HPDE6-E6E7 (cell line): ENCODE measurements around the gene TPRN.
"Not testable (repeated sequence)": the region's sequence is repeated elsewhere in the genome, so short reads cannot be mapped to it uniquely, and the experiment has no call there.

Experiments
- DNase-seq: peaks from one replicate; pipeline ENCODE4 v3.0.0; 2011; ENCODE audit warnings: missing footprints; ENCODE audit errors: extremely low spot score

The TPRN gene, protein sequence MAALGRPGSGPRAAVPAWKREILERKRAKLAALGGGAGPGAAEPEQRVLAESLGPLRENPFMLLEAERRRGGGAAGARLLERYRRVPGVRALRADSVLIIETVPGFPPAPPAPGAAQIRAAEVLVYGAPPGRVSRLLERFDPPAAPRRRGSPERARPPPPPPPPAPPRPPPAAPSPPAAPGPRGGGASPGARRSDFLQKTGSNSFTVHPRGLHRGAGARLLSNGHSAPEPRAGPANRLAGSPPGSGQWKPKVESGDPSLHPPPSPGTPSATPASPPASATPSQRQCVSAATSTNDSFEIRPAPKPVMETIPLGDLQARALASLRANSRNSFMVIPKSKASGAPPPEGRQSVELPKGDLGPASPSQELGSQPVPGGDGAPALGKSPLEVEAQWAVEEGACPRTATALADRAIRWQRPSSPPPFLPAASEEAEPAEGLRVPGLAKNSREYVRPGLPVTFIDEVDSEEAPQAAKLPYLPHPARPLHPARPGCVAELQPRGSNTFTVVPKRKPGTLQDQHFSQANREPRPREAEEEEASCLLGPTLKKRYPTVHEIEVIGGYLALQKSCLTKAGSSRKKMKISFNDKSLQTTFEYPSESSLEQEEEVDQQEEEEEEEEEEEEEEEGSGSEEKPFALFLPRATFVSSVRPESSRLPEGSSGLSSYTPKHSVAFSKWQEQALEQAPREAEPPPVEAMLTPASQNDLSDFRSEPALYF

DNA sequence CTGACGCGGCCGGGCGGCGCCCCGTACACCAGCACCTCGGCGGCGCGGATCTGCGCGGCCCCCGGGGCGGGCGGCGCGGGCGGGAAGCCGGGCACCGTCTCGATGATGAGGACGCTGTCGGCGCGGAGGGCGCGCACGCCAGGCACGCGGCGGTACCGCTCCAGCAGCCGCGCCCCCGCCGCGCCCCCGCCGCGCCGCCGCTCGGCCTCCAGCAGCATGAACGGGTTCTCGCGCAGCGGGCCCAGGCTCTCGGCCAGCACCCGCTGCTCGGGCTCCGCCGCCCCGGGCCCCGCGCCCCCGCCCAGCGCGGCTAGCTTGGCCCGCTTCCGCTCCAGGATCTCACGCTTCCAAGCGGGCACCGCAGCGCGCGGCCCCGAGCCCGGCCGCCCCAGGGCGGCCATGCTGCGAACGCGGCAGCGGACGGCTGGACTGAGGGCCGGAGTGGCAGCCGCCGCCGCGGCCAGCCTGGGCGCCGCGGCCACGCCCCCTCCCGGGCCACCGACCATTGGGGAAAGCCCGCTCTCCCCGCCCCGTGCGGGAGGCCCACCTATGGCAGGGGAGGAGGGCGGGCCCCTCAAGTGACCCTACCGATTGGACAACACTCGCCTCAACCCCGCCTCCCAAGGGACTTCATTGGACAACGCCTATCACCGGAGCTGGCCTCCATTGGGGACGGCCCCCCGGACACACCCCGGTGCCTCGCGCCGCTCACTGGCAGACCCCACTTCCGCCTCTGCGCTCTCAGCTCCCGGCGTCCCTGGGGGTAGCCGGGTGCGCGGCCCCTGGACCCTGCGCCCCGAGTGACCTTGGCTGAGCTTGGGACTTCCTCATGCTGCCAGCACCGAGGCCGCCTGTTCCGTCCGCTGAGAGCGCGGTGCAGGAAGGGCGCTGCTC, at the start of gene TPRN:
TSS of gene TPRN (minus strand) at position 431 of the 894 bp plus-strand sequence. CDS start at position 401, 30 bp downstream.
- peak; percentile 100 for DNase-seq

DNA sequence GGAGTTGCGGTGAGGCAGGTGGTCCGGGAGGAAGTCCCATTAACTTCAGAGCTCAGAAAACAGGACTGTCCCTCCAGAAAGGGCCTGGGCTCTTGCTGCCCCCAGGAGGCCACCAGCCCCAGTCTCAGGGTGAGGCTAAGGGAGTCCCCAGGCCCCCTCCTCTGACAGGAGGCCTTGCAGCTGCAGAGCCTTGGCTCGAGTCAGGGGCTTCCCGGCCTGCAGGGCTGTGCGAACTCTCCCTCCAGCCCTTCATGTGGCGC, 47.3 kb upstream of the TPRN start:
- no peak for DNase-seq

DNA sequence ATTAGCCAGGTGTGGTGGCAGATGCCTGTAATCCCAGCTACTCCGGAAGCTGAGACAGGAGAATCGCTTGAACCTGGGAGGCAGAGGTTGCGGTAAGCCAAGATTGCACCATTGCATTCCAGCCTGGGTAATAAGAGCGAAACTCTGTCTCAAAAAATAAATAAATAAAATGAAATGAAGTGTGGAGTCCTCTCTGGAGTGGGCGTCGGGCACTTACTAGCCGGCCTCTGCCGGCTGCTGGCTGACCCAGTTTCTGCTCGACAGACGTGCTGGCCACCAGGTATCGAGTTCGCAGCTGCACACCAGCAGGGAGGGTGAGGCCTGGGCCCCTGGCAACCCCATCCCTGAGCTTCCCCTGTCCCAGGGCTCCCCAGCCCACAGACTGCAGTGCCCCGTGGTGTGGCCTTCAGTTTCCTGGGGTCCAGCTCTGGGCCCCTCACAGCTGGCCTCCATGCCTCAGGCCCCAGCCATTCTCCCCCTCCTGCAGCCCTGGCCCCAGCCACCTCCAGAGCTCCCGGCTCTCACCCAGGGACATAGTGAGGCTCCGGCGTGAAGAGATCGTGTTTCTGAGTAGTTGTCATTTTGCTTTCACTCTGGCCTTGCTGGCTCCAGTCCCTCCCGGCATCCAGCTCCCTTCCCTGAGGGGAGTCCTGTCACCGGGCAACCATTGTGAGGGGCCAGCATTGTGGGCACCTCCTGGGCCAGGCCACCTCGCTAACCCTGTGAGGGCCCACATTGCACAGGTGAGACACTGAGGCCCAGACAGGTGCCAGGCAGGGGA, 46.8 kb upstream of the TPRN start:
- no peak for DNase-seq

DNA sequence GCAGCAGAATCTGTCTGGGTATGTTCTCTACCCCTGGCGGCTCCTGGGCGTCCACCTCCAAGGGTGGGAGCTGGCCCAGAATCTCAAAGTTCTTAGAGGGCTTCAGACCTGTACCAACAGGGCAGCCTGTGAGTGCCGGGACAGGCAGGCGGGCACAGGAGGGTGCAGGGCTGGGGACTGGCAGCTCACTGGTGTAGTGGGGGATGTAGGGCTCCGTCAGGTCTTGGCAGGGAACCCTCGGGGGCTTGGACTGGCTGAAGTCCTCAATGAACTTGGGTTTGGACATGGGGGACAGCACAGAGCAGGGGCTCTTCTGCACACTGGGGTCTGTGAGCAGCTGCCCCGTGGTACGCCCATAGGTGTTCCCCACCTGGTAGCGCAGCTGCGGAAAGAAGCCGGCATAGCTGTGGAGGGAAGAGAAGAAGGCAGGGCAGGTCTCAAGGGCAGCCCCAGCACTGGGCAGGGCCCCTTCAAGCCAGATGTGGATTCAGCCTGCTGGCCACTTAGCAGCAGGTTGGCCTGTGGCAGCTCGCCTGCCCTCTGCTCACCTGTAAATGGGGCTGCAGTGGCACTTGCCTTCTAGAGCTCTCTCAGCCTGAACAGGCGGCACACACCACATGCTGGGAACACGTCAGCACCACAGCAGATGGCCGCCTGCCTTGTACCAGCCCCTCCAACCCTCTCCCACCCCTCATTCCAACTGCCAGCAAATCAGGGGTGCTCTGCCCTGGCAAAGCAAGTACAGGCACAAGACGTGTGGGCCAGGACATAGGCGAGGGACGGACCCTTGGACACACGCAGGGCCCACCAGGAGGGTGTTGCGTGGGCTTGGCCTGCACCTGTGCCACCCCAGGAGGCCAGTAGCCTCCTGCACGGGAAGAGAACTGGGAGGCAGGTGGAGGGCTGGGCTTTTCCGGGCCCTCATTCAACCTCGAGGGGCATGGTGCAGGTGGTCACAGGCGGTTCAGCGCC, 45.2 kb upstream of the TPRN start:
- no peak for DNase-seq

DNA sequence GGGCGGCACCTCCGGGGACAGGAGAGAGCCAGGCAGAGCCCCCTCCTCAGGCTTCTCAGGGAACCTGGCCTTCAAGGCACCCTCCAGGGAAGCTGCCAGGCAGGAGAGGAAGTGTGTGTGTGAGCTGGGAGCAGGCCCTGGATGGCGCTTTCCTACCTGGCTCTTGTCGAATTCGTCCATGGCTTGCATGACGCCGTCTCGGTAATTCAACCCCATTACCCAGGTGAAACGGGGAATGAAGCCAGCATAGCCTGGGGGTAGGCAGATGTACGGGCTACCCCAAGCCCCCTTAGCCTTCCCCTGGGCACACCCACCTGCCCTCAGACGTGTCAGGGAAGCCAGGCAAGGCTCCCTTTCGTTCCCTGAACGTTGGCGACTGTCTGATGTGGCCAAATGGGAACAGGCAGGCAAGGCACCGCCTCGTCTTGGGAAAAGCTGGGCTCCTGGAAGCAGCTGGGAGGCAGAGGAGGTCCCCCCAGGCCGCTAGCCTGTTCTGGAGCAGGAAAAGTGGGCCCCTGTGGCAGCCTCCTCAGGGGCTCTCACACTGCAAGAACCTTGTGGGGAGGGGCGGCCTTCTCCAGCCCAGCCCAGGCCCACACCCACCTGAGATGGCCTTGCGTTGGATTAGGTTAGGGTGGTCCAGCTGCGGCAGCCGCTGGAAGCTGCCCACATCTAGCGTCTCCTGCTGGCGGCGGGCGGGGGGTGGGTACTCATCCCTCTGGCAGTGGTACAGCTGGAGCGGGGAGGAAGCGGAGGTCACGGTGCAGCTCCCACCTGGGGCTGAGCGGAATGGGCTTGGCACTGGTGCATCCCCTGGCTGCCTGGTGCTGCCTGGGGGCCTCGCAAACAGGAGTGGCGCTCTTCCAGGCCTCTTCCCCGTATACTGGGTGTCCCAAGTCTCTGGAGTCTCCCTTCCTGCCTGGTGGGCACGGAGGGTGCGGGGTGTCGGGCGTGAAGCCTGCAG, 44.2 kb upstream of the TPRN start:
- DNase-seq, result no peak

DNA sequence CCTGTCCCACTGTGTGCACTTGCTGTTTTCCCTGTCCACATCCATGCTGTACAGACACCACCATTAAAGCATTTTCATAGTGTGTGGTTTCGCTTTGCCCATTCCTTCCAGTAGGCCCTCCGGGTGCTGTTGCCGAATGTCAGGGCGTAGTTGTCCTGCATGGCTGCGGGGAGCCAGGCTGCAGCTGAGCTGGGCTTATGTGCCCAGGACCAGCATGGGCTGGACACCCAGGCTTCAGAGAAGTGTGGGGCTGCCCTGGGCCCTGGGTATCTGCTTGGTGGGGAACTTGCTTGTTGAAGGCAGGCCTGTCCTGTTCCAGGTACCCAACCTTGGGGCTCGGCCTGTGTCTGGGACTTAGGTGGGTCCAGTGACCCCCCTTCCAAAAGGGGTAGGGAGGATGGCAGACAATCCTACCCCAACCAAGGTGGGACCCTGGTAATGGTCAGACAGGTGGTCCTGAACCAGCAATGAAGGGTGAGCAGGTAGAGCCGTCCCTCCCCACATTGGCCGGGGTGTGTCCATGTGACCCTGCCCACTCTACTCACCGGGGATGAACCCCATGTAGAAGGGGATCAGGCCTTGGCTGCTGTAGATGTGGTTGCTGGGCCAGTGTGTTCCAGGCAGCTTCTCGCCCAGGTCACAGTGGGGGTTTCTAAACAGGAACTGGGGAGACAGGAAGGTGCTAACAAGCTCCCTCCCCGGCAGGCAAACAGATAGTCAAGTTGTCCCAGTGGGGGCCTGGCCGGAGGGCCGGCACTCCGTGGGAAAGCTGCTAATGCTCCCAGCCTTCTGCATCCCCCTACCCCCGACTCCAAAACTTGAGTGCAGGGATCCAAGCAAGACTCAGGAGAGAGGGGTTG, 43.3 kb upstream of the TPRN start:
- no peak for DNase-seq

DNA sequence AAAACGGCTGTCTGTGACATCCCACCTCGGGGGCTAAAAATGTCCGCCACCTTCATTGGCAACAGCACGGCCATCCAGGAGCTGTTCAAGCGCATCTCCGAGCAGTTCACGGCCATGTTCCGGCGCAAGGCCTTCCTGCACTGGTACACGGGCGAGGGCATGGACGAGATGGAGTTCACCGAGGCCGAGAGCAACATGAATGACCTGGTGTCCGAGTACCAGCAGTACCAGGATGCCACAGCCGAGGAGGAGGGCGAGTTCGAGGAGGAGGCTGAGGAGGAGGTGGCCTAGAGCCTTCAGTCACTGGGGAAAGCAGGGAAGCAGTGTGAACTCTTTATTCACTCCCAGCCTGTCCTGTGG, 42.7 kb upstream of the TPRN start:
- DNase-seq, result not testable (repeated sequence)

DNA sequence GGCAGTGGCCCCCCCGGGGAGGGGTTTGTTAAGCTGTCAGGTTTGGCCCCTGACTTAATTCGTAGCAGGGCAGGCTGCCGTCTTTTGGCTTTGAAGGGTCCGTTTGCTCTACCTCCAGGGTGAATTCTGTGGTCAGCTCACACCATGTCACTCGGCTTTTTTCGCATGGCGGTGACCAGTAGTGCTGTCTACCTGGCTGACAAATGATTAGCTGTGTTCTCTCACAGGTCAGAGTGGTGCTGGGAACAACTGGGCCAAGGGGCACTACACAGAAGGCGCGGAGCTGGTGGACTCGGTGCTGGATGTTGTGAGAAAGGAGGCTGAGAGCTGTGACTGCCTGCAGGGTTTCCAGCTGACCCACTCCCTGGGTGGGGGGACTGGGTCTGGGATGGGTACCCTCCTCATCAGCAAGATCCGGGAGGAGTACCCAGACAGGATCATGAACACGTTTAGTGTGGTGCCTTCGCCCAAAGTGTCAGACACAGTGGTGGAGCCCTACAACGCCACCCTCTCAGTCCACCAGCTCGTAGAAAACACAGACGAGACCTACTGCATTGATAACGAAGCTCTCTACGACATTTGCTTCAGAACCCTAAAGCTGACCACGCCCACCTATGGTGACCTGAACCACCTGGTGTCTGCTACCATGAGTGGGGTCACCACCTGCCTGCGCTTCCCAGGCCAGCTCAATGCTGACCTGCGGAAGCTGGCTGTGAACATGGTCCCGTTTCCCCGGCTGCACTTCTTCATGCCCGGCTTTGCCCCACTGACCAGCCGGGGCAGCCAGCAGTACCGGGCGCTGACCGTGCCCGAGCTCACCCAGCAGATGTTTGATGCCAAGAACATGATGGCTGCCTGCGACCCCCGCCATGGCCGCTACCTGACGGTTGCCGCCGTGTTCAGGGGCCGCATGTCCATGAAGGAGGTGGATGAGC, 42.0 kb upstream of the TPRN start:
- DNase-seq, result no peak

DNA sequence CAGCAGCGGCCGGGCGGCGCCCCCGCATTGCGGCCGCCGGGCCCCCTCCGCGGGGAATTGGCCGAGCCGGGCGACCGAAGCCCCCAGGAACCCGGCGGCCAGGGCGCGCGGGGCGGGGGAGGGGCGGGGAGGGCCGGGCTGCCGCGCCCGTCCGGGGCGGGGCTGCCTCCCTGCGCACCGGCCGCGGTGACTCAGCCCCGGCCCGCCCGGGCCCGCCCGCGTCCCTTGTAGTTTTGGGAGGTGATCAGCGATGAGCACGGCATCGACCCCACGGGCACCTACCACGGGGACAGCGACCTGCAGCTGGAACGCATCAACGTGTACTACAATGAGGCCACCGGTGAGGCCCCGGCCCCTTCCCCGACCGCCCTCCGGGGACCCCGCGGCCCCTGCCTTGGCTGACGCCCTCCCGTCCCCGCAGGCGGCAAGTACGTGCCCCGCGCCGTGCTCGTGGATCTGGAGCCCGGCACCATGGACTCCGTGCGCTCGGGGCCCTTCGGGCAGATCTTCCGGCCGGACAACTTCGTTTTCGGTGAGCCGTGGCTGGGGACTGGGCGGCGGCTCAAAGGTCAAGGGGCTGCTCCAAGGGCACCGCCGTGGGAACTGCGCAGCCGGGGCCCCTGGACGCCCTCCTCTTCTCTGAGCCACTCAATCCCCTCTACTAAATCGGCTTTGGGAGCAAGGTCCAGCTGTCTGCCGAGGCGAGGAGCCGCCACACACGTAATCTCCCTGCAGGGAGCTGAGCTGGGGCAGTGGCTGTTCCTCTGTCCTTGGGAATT, 41.1 kb upstream of the TPRN start:
- peak; percentile 67 for DNase-seq

DNA sequence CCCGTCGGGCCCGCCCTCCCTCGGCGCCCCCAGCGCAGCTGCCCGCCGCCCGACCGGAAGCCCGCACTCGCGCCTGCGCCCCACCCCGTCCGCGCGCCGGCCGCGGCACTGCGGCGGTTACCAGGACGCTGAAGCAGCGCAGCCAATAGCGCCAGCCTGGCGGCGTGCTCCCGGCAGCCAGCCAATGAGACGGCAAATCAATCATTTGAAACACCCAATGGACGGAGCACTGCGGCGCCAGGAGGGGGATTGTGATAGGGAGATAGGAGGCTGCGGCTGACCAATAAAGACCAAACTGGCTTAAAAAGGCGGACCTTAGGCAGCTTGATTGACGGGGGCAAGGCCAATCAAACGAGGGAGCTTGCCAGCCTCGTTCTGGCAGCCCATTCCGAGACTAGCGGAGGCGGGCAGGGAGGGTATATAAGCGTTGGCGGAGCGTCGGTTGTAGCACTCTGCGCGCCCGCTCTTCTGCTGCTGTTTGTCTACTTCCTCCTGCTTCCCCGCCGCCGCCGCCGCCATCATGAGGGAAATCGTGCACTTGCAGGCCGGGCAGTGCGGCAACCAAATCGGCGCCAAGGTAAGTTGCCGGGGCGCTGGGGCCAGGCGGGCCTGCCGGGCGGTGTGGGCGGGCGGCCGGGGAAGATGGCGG, 40.4 kb upstream of the TPRN start, which contains the start of gene TUBB4B:
TSS of gene TUBB4B (plus strand) at position 447 of the 649 bp plus-strand sequence. CDS start at position 521, 74 bp downstream.
- peak; percentile 99 for DNase-seq

DNA sequence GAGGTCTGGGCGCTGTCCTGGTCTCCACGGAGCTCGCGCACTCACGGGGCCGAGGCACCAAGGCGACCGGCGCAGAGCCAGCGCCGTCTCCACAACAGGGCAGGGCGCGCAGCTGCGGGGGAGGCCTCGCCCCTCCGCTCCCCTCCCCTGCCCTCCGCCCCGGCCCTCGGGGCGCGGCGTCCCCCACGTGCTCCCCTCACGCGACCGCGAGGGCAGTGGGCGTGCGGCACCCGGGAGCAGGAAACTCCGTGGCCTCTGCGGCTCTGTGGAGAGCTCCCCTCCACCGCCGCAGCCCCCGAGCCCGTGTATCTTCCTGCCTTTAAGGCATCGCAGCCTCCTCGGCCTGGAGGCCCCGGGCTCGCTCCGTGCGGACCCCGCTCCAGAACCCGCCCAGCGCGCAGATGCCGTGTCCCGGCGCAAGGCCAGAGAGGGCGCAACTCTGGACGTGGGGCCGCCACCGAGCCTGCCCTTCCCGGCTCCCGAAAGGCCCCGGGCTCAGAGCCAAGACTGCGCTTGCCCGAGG, 39.8 kb upstream of the TPRN start:
- DNase-seq, result no peak

DNA sequence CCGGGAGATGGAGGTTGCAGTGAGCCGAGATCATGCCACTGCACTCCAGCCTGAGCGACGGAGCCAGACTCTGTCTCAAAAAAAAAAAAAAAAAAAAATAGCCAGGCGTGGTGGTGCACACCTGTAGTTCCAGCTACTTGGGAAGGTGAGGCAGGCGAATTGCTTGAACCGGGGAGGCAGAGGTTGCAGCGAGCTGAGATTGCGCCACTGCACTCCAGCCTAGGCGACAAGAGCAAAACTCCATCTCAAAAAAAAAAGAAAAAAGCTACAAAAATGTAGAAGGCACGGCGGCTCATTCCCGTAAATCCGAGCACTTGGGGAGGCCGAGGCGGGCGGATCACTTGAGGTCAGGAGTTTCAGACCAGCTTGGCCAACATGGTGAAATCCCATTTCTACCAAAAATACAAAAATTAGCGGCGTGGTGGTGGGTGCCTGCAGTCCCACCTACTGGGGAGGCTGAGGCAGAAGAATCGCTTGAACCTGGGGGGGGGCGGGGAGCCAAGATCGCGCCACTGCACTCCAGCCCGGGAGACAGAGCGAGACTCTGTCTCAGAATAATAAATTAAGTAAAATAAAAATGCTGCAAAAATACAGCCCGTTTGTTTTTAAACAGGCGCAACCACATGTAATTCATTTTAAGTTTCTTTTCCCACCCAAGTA, 39.1 kb upstream of the TPRN start:
- DNase-seq, result not testable (repeated sequence)

DNA sequence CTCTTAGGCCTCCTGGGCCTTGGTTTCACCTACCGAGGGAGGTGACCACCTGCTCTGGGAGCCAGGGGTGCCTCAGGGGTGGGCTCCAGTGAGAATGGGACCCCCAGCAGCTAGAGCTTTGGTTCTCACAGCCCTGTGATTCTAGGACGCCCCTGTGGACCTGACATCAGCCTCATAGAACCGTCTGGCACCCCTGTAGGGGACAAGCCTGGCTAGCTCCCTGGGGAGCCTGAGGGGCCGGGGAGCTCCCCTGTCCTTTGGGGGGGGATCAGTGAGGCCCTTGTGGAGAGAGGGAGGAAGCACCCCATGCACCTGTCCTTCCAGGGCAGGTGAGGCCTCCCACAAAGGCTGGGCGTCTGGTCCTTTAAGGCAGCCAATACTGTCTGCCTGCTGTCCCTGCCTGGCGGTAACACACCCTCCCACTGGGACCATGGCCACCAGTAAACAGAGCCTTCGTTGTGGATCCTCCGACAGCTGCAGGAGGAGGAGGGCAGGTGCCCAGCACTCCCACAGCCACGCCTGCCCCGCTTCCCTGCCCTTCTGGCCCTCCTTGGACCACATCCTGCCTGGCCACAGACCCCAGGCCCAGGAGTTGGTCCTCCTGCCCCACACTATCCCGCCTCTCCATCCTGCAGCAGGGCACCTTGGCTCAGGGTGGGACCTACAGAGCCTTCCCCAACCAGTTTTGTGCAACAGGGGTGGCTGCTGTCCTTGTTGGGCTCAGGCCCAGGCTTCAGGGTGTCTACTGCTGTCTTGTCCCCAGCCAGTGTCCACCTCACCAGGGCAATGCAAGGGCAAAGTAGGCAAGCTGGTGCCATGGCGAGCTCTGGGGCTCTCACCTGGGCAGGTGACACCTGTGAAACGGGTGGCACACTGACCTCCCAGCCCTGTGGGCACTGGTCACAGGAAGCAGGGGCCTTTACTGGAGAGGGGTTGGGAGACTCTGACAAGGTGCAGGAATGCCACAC, 37.5 kb upstream of the TPRN start:
- no peak for DNase-seq

DNA sequence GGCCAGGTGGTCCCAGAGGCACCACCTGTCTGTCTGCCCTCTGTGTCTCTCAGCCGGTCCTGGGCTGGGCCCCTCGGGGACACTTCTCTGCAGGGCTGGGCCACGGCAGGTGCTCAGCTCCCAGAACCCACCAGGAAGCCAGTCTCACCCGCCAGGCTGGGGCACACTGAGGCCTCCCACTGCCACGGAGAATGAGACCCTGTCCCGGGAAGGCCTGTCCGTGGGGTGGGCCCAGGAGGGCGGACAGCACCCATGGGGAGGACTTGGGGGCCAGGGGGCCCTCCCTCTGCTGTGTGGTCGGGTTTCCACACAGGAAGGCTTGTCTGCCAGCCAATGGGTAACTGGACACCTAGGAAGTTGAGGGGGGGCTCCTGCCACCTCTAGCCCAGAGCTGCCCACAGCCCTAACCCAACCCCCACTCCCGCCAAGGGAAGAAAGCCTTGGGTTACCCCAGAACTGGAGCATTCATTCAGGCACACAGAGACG, 36.4 kb upstream of the TPRN start:
- no peak for DNase-seq
